Right renal pelvis (tissue), 4 donors: ENCODE measurements around the gene RHOF. TPM values are rescaled to one million over a fixed set of nuclear protein-coding genes. Genes with fewer than 3 reads are reported as not detected.
"Not testable (repeated sequence)": the region's sequence is repeated elsewhere in the genome, so short reads cannot be mapped to it uniquely, and the experiment has no call there.

Source experiments
- DNase-seq, 4 donors: peaks; one replicate each; pipeline ENCODE4 v3.0.0-alpha.2; 2013; ENCODE audit warnings: low read depth in 4 of 4, low spot score in 3 of 4, missing footprints in 1 of 4
- polyA plus RNA-seq, 4 donors: library from polyadenylated mRNA; unstranded; fragments of 120-200 nt; gene quantifications; one replicate each; pipeline ENCODE4 v1.2.1, GENCODE V29; 2013; ENCODE audit not compliant: insufficient read length in 4 of 4

The RHOF gene
- polyA plus RNA-seq, 4 donors: 8.6 to 13.7 (median 11.9) TPM

GRCh38 chr12:121778567-121779421 is 14.7 kb downstream of the RHOF start:
- DNase-seq: no peak

- no peak for DNase-seq
Measured at GRCh38 chr12:121776190-121777098, 17.0 kb downstream of the RHOF start.

- no peak for DNase-seq
Measured at GRCh38 chr12:121775501-121775900, 18.0 kb downstream of the RHOF start.

GRCh38 chr12:121774968-121775474 is 18.5 kb downstream of the RHOF start:
- DNase-seq: no peak

GRCh38 chr12:121773011-121773777 is 20.3 kb downstream of the RHOF start:
- DNase-seq: no peak

GRCh38 chr12:121770813-121771625 is 22.5 kb downstream of the RHOF start:
- DNase-seq: no peak

GRCh38 chr12:121770388-121770787 is 23.1 kb downstream of the RHOF start:
- no peak for DNase-seq

GRCh38 chr12:121769831-121770301 is 23.6 kb downstream of the RHOF start:
- no peak for DNase-seq

GRCh38 chr12:121769297-121769830 is 24.1 kb downstream of the RHOF start:
- no peak for DNase-seq

GRCh38 chr12:121767525-121768016 is 25.9 kb downstream of the RHOF start:
- DNase-seq: no peak

GRCh38 chr12:121766290-121767039 is 27.0 kb downstream of the RHOF start:
- DNase-seq: no peak

- no peak for DNase-seq
Measured at GRCh38 chr12:121765573-121765972, 27.9 kb downstream of the RHOF start.

- no peak for DNase-seq
Measured at GRCh38 chr12:121764808-121765207, 28.7 kb downstream of the RHOF start.

GRCh38 chr12:121762269-121762668 is 31.2 kb downstream of the RHOF start:
- no peak for DNase-seq

- not testable (repeated sequence) for DNase-seq
Measured at GRCh38 chr12:121758536-121758935, 35.0 kb downstream of the RHOF start.

- DNase-seq: no peak
Measured at GRCh38 chr12:121755591-121755990, 37.9 kb downstream of the RHOF start.

GRCh38 chr12:121754836-121755235 is 38.7 kb downstream of the RHOF start:
- no peak for DNase-seq

GRCh38 chr12:121753844-121754264 is 39.6 kb downstream of the RHOF start:
- DNase-seq: no peak
